Neural cell (in vitro differentiated cells): Measurements from ENCODE around the gene KRT38. TPM values are rescaled to one million over a fixed set of nuclear protein-coding genes. Genes with fewer than 3 reads are reported as not detected.

Experiments used
- H2AFZ ChIP-seq: fragments of 200-600, 300-800 bp; sonication (generic), shearing (Covaris generic); 2 replicates; pipeline ENCODE4 v1.6.0; 2014; ENCODE audit warnings: low read depth, mild to moderate bottlenecking, antibody characterized with exemption, low read length, moderate library complexity
- H3F3A ChIP-seq: fragments of 200-600 bp; shearing (Covaris generic); 2 replicates; pipeline ENCODE4 v1.6.1; 2016; ENCODE audit warnings: mild to moderate bottlenecking, moderate library complexity, mixed read lengths, antibody characterized with exemption, low read length; ENCODE audit not compliant: insufficient read depth, poor library complexity, severe bottlenecking
- H3K27ac ChIP-seq: fragments of 200-600, 300-800 bp; sonication (generic), shearing (Covaris generic); 2 replicates; pipeline ENCODE4 v1.5.1; 2014; ENCODE audit warnings: mild to moderate bottlenecking, low read length, moderate library complexity
- H3K27me3 ChIP-seq: fragments of 300-800, 200-600 bp; sonication (generic), shearing (Covaris generic); 2 replicates; pipeline ENCODE4 v1.6.0; 2014; ENCODE audit warnings: mild to moderate bottlenecking, low read depth, low read length, moderate library complexity; ENCODE audit not compliant: insufficient read depth
- H3K36me3 ChIP-seq: fragments of 300-800, 200-600 bp; sonication (generic), shearing (Covaris generic); 2 replicates; pipeline ENCODE4 v1.5.1; 2014; ENCODE audit warnings: mild to moderate bottlenecking, antibody characterized with exemption, low read length, moderate library complexity; ENCODE audit not compliant: insufficient read depth
- H3K4me2 ChIP-seq: fragments of 300-800, 200-600 bp; sonication (generic), shearing (Covaris generic); 2 replicates; pipeline ENCODE4 v1.6.0; 2014; ENCODE audit warnings: mild to moderate bottlenecking, low read length
- H3K4me3 ChIP-seq: fragments of 300-800, 200-600 bp; sonication (generic), shearing (Covaris generic); 2 replicates; pipeline ENCODE4 v1.5.1; 2014; ENCODE audit warnings: mild to moderate bottlenecking, low read length, moderate library complexity
- H3K79me2 ChIP-seq: fragments of 200-600 bp; shearing (Covaris generic); replicated peaks from 2 replicates; pipeline ENCODE4 v1.6.0; 2014; ENCODE audit warnings: mild to moderate bottlenecking, low read length, moderate library complexity; ENCODE audit not compliant: insufficient read depth
- H3K9ac ChIP-seq: fragments of 300-800, 200-600 bp; sonication (generic), shearing (Covaris generic); 2 replicates; pipeline ENCODE4 v1.6.1; 2016; ENCODE audit warnings: mild to moderate bottlenecking, low read length, mixed read lengths
- H3K9me2 ChIP-seq: fragments of 200-600 bp; shearing (Covaris generic); 2 replicates; pipeline ENCODE4 v1.6.1; 2016; ENCODE audit warnings: mild to moderate bottlenecking, low read length, mixed read lengths; ENCODE audit not compliant: insufficient read depth
- H3K9me3 ChIP-seq: fragments of 200-600, 300-800 bp; sonication (generic), shearing (Covaris generic); 2 replicates; pipeline ENCODE4 v1.6.1; 2016; ENCODE audit warnings: mild to moderate bottlenecking, mixed run types, low read length, moderate library complexity, mixed read lengths
- H4K20me1 ChIP-seq: fragments of 200-600 bp; shearing (Covaris generic); 2 replicates; pipeline ENCODE4 v1.6.1; 2016; ENCODE audit warnings: mild to moderate bottlenecking, mixed run types; ENCODE audit not compliant: insufficient read depth
- CTCF ChIP-seq: fragments of 450-650 bp; IDR thresholded peaks from 2 replicates; pipeline ENCODE4 v1.5.1; 2014; ENCODE audit warnings: antibody characterized with exemption, mild to moderate bottlenecking, moderate library complexity; ENCODE audit not compliant: poor library complexity, severe bottlenecking
- EP300 ChIP-seq: fragments of 450-650 bp; conservative IDR thresholded peaks from 2 replicates; pipeline ENCODE4 v1.6.1; 2014; ENCODE audit warnings: antibody characterized with exemption, mild to moderate bottlenecking, moderate library complexity; ENCODE audit not compliant: poor library complexity, severe bottlenecking
- EZH2 ChIP-seq: fragments of 200-600, 300-800 bp; shearing (Covaris generic), sonication (generic); IDR thresholded peaks from 2 replicates; pipeline ENCODE4 v1.6.1; 2014; ENCODE audit warnings: antibody characterized with exemption, low read length, borderline replicate concordance, mild to moderate bottlenecking; ENCODE audit not compliant: insufficient read depth, poor library complexity, severe bottlenecking
- MXI1 ChIP-seq: fragments of 450-650 bp; conservative IDR thresholded peaks from 2 replicates; pipeline ENCODE4 v1.6.1; 2014; ENCODE audit warnings: antibody characterized with exemption, mild to moderate bottlenecking; ENCODE audit not compliant: poor library complexity, severe bottlenecking
- POLR2AphosphoS5 ChIP-seq: IDR thresholded peaks from 2 replicates; pipeline ENCODE4 v1.6.1; 2012
- RAD21 ChIP-seq: fragments of 450-650 bp; conservative IDR thresholded peaks from 2 replicates; pipeline ENCODE4 v1.6.1; 2014; ENCODE audit warnings: antibody characterized with exemption, mild to moderate bottlenecking, moderate library complexity
- REST ChIP-seq: IDR thresholded peaks from 2 replicates; pipeline ENCODE4 v1.6.1; 2012; ENCODE audit warnings: borderline replicate concordance
- SMC3 ChIP-seq: fragments of 450-650 bp; conservative IDR thresholded peaks from 2 replicates; pipeline ENCODE4 v1.6.1; 2014; ENCODE audit warnings: antibody characterized with exemption, mild to moderate bottlenecking, moderate library complexity; ENCODE audit not compliant: poor library complexity
- TAF1 ChIP-seq: IDR thresholded peaks from 2 replicates; pipeline ENCODE4 v1.6.1; 2012; ENCODE audit warnings: low read depth
- polyA plus RNA-seq: library from polyadenylated mRNA; depleted of rRNA; stranded (reverse); fragments of >200 nt; gene quantifications from 2 replicates; pipeline ENCODE4 v1.2.3, GENCODE V29; 2014

The KRT38 gene
- polyA plus RNA-seq, 1 donor from 2014 or later: not detected

- Histone ChIP-seq H3K9me2 (no peaks in the 10 kb centered on the region), H2AFZ (no peak overlapping the region), H3K4me2 (no peak overlapping the region), H3K27ac (no peak overlapping the region), H3K79me2 (no peaks in the 10 kb centered on the region), H3K27me3 (no peaks in the 10 kb centered on the region), H3F3A (no peaks in the 10 kb centered on the region), H3K36me3 (no peaks in the 10 kb centered on the region), H4K20me1 (no peaks in the 10 kb centered on the region), H3K4me3 (no peak overlapping the region), H3K9ac (no peak overlapping the region), H3K9me3 (no peaks in the 10 kb centered on the region)
- no peak for TF ChIP-seq EZH2
- no peak for TF ChIP-seq CTCF
- TF ChIP-seq TAF1: no peak
- TF ChIP-seq POLR2AphosphoS5: no peak
- no peak for TF ChIP-seq EP300
- TF ChIP-seq REST: no peak
- TF ChIP-seq SMC3: no peak
- TF ChIP-seq MXI1: no peak
- TF ChIP-seq RAD21: no peak
Observed at GRCh38 chr17:41474863-41475262, 34.1 kb upstream of the KRT38 start.

- Histone ChIP-seq H3K79me2 (no peaks in the 10 kb centered on the region), H3K9me2 (no peaks in the 10 kb centered on the region), H3K27me3 (no peaks in the 10 kb centered on the region), H2AFZ (no peak overlapping the region), H3K4me3 (no peak overlapping the region), H3F3A (no peaks in the 10 kb centered on the region), H3K36me3 (no peaks in the 10 kb centered on the region), H3K9me3 (no peaks in the 10 kb centered on the region), H4K20me1 (no peaks in the 10 kb centered on the region), H3K27ac (no peak overlapping the region), H3K9ac (no peak overlapping the region), H3K4me2 (no peak overlapping the region)
- no peak for TF ChIP-seq POLR2AphosphoS5
- no peak for TF ChIP-seq EZH2
- no peak for TF ChIP-seq REST
- TF ChIP-seq SMC3: no peak
- no peak for TF ChIP-seq EP300
- TF ChIP-seq CTCF: no peak
- no peak for TF ChIP-seq TAF1
Observed at GRCh38 chr17:41468346-41468745, 27.6 kb upstream of the KRT38 start.
